DOHH2 (cell line): ENCODE data around the gene FOXA3.

Experiments
- EZH2phosphoT487 ChIP-seq: fragments of 200-600 bp; sonication (generic); IDR thresholded peaks from 2 replicates; pipeline ENCODE4 v1.6.1; 2017; ENCODE audit warnings: borderline replicate concordance, mild to moderate bottlenecking, antibody characterized with exemption, low read length, moderate library complexity, mixed read lengths
- TF ChIP-seq, protein P1 (sequence below): fragments of 200-600 bp; sonication (generic); IDR thresholded peaks from one replicate; pipeline ENCODE4 v1.5.1; 2014; ENCODE audit warnings: antibody characterized with exemption, mild to moderate bottlenecking, low read depth, low read length; ENCODE audit not compliant: poor library complexity, severe bottlenecking

DNA sequence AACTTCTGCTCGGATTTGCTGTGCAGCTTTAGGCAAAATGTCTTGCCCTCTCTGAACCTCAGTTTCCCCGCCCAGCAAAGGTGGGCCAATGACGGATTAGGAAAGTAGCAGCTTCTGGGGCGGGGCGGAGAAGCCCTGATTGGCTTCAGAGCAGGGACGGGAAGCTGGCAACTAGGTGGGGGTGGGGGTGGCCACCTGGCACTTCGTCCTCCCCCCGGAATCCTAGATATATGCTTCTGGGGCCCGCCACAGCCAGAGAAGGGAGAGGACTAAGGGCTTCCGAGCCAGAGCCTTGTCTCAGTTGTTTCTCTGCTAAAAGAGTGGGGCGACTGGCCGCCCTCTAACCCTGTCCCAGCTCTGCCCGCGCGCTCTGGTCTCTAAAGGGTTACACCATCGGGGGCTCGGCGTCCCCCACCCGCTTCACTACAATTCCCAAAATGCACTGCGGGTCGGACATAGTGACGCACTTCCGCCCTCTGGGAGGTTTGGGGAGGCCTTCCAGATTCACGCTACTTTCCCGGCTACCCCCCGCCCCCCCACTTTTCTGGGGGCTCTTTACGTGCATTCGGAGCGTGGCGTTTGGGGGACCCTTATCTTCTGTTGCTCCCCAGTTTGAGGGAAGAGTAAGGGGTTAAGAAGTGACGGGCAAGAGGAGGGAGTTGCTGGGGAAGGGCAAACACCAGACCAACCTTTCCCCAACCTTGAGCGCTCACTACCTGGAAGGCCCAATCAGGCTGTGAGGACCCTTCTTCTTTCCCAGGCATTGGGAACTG is 22.5 kb downstream of the FOXA3 start:
- TF ChIP-seq, protein P1, sequence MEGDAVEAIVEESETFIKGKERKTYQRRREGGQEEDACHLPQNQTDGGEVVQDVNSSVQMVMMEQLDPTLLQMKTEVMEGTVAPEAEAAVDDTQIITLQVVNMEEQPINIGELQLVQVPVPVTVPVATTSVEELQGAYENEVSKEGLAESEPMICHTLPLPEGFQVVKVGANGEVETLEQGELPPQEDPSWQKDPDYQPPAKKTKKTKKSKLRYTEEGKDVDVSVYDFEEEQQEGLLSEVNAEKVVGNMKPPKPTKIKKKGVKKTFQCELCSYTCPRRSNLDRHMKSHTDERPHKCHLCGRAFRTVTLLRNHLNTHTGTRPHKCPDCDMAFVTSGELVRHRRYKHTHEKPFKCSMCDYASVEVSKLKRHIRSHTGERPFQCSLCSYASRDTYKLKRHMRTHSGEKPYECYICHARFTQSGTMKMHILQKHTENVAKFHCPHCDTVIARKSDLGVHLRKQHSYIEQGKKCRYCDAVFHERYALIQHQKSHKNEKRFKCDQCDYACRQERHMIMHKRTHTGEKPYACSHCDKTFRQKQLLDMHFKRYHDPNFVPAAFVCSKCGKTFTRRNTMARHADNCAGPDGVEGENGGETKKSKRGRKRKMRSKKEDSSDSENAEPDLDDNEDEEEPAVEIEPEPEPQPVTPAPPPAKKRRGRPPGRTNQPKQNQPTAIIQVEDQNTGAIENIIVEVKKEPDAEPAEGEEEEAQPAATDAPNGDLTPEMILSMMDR, result no peak
- TF ChIP-seq EZH2phosphoT487, result no peak
